Activated gamma-delta T cell treated with Interleukin-2 at 50 U/mL for 16 hours (primary cell): ENCODE data around the gene ARL4C.

Experiments used
- DNase-seq: peaks from one replicate; pipeline ENCODE4 v3.0.0-alpha.2; 2020

The ARL4C gene

GRCh38 chr2:234496835-234497593 lies at the start of gene ARL4C:
Gene ARL4C (minus strand): TSS chr2:234497081. CDS start chr2:234496586, 495 bp downstream.
- DNase-seq = peak; percentile 63

- DNase-seq = peak; percentile 79
These were observed 48.1 kb upstream of the ARL4C start for GRCh38 chr2:234544659-234545611.

- no peak for DNase-seq
These were observed 45.9 kb upstream of the ARL4C start for GRCh38 chr2:234542742-234543141.

GRCh38 chr2:234537929-234538328 lies 41.0 kb upstream of the ARL4C start:
- no peak for DNase-seq

GRCh38 chr2:234536178-234536965 lies 39.5 kb upstream of the ARL4C start:
- DNase-seq = no peak

- DNase-seq = no peak
These were observed 38.6 kb upstream of the ARL4C start for GRCh38 chr2:234535464-234535863.

- no peak for DNase-seq
These were observed 37.6 kb upstream of the ARL4C start for GRCh38 chr2:234534515-234534914.

- DNase-seq = no peak
These were observed 36.7 kb upstream of the ARL4C start for GRCh38 chr2:234533626-234534025.

GRCh38 chr2:234528410-234529148 lies 31.7 kb upstream of the ARL4C start:
- no peak for DNase-seq

- no peak for DNase-seq
These were observed 29.8 kb upstream of the ARL4C start for GRCh38 chr2:234526711-234527110.

GRCh38 chr2:234521536-234521935 lies 24.7 kb upstream of the ARL4C start:
- DNase-seq = no peak

GRCh38 chr2:234518986-234519642 lies 22.2 kb upstream of the ARL4C start:
- DNase-seq = no peak

GRCh38 chr2:234517971-234518370 lies 21.1 kb upstream of the ARL4C start:
- DNase-seq = no peak

GRCh38 chr2:234514873-234515638 lies 18.2 kb upstream of the ARL4C start:
- DNase-seq = no peak

GRCh38 chr2:234514099-234514498 lies 17.2 kb upstream of the ARL4C start:
- no peak for DNase-seq

- no peak for DNase-seq
These were observed 16.2 kb upstream of the ARL4C start for GRCh38 chr2:234512884-234513669.

- DNase-seq = no peak
These were observed 6.0 kb upstream of the ARL4C start for GRCh38 chr2:234502919-234503285.

GRCh38 chr2:234502285-234502918 lies 5.5 kb upstream of the ARL4C start:
- DNase-seq = no peak

GRCh38 chr2:234500394-234501006 lies 3.6 kb upstream of the ARL4C start:
- peak; percentile 67 for DNase-seq
